ENCODE measurements around the gene TBC1D24. TPM values are rescaled to one million over a fixed set of nuclear protein-coding genes. Genes with fewer than 3 reads are reported as not detected.

The TBC1D24 gene
- total RNA-seq, 1 experiment from 2014 or later = 24.6 TPM

DNA sequence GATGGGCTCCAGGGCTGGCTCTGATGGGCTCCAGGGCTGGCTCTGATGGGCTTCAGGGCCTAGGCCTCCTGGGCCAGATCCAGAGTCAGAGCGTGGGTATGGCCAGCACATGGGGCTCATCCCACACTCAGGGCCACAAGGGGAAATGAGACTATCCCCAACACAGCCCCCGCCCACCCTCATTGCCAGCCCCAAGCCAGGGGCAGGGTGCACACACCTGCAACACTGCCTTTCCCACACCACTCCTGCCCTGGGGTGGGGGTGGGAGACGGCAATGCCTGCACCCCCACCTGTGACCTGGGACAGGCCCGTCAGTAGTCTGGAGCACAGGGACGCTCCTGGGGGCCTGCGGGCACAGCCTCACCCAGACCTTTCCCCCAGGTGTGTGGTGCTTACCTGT is 24.5 kb downstream of the TBC1D24 start:
- Histone ChIP-seq H3K9ac (ENCODE audit: low read length) (no peak overlapping the region), H2AFZ (ENCODE audit: low read depth, low read length, poor library complexity, severe bottlenecking) (no peak overlapping the region), H3K27me3 (ENCODE audit: insufficient read depth, low read length) (no peaks in the 10 kb centered on the region), H3K4me1 (ENCODE audit: control insufficient read depth in 1 of 2, insufficient read depth in 2 of 2, low read length in 2 of 2) (peaks cover 3 to 12% of the 10 kb centered on the region in 2 experiments; a peak in 3 of 4 replicates), H3K79me2 (ENCODE audit: insufficient read depth, low read length) (no peaks in the 10 kb centered on the region), H3K27ac (ENCODE audit: low read depth, low read length) (no peak overlapping the region), H3K36me3 (ENCODE audit: control insufficient read depth in 1 of 2, insufficient read depth in 2 of 2, low read length in 2 of 2) (peaks cover 0 to 4% of the 10 kb centered on the region in 2 experiments; a peak in 1 of 4 replicates), H3K4me2 (ENCODE audit: low read length) (no peak overlapping the region), H4K20me1 (ENCODE audit: insufficient read depth) (no peaks in the 10 kb centered on the region), H3K9me3 (ENCODE audit: control insufficient read depth in 1 of 2, insufficient read depth in 1 of 2, low read depth in 1 of 2, low read length in 2 of 2) (no peaks in the 10 kb centered on the region), H3K4me3 (replicated peaks in 1 of 2; ENCODE audit: low read depth in 1 of 2, low read length in 2 of 2) (no peak overlapping the region), H3K9me2 (ENCODE audit: insufficient read depth) (no peaks in the 10 kb centered on the region)
- CTCF ChIA-PET = interaction anchor here (1.7 kb wide), 1 partner anchor 203 kb away, joined by 4 read pairs; no protein-coding TSS in a partner anchor
- POLR2A ChIA-PET = no interaction called here
- intact Hi-C loops (cut with micrococcal nuclease) = no loop called here
- BruUV-seq (replicated peaks) = no TSS peak
- no peak for ATAC-seq
- TF ChIP-seq, protein P1, sequence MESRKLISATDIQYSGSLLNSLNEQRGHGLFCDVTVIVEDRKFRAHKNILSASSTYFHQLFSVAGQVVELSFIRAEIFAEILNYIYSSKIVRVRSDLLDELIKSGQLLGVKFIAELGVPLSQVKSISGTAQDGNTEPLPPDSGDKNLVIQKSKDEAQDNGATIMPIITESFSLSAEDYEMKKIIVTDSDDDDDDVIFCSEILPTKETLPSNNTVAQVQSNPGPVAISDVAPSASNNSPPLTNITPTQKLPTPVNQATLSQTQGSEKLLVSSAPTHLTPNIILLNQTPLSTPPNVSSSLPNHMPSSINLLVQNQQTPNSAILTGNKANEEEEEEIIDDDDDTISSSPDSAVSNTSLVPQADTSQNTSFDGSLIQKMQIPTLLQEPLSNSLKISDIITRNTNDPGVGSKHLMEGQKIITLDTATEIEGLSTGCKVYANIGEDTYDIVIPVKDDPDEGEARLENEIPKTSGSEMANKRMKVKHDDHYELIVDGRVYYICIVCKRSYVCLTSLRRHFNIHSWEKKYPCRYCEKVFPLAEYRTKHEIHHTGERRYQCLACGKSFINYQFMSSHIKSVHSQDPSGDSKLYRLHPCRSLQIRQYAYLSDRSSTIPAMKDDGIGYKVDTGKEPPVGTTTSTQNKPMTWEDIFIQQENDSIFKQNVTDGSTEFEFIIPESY (IDR thresholded peaks at IDR 0.05; ENCODE audit: extremely low read depth, insufficient replicate concordance, low read length) = no peak
- TF ChIP-seq CEBPB (IDR thresholded peaks at IDR 0.05; ENCODE audit: low read depth) = no peak
- TF ChIP-seq, protein P2, sequence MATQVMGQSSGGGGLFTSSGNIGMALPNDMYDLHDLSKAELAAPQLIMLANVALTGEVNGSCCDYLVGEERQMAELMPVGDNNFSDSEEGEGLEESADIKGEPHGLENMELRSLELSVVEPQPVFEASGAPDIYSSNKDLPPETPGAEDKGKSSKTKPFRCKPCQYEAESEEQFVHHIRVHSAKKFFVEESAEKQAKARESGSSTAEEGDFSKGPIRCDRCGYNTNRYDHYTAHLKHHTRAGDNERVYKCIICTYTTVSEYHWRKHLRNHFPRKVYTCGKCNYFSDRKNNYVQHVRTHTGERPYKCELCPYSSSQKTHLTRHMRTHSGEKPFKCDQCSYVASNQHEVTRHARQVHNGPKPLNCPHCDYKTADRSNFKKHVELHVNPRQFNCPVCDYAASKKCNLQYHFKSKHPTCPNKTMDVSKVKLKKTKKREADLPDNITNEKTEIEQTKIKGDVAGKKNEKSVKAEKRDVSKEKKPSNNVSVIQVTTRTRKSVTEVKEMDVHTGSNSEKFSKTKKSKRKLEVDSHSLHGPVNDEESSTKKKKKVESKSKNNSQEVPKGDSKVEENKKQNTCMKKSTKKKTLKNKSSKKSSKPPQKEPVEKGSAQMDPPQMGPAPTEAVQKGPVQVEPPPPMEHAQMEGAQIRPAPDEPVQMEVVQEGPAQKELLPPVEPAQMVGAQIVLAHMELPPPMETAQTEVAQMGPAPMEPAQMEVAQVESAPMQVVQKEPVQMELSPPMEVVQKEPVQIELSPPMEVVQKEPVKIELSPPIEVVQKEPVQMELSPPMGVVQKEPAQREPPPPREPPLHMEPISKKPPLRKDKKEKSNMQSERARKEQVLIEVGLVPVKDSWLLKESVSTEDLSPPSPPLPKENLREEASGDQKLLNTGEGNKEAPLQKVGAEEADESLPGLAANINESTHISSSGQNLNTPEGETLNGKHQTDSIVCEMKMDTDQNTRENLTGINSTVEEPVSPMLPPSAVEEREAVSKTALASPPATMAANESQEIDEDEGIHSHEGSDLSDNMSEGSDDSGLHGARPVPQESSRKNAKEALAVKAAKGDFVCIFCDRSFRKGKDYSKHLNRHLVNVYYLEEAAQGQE (IDR thresholded peaks at IDR 0.05; ENCODE audit: low read depth) = no peak
- TF ChIP-seq ELF1 (IDR thresholded peaks at IDR 0.05; ENCODE audit: borderline replicate concordance, low read depth) = no peak
- no peak for TF ChIP-seq EZH2 (IDR thresholded peaks at IDR 0.05)
- TF ChIP-seq TCF7L2 (IDR thresholded peaks at IDR 0.05; ENCODE audit: borderline replicate concordance, extremely low read depth, insufficient read depth, insufficient read length) = no peak
- no peak for TF ChIP-seq JUND (IDR thresholded peaks at IDR 0.05)
- no peak for TF ChIP-seq FOSL1 (IDR thresholded peaks at IDR 0.05; ENCODE audit: low read depth)
- no peak for TF ChIP-seq POLR2A (IDR thresholded peaks at IDR 0.05; ENCODE audit: borderline replicate concordance, extremely low read depth, insufficient read depth, insufficient read length)
- TF ChIP-seq, protein P3, sequence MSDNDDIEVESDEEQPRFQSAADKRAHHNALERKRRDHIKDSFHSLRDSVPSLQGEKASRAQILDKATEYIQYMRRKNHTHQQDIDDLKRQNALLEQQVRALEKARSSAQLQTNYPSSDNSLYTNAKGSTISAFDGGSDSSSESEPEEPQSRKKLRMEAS (IDR thresholded peaks at IDR 0.05) = no peak
- TF ChIP-seq, protein P4, sequence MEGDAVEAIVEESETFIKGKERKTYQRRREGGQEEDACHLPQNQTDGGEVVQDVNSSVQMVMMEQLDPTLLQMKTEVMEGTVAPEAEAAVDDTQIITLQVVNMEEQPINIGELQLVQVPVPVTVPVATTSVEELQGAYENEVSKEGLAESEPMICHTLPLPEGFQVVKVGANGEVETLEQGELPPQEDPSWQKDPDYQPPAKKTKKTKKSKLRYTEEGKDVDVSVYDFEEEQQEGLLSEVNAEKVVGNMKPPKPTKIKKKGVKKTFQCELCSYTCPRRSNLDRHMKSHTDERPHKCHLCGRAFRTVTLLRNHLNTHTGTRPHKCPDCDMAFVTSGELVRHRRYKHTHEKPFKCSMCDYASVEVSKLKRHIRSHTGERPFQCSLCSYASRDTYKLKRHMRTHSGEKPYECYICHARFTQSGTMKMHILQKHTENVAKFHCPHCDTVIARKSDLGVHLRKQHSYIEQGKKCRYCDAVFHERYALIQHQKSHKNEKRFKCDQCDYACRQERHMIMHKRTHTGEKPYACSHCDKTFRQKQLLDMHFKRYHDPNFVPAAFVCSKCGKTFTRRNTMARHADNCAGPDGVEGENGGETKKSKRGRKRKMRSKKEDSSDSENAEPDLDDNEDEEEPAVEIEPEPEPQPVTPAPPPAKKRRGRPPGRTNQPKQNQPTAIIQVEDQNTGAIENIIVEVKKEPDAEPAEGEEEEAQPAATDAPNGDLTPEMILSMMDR (IDR thresholded peaks at IDR 0.05 in 2 of 3, conservative IDR thresholded peaks at IDR 0.05 in 1 of 3; ENCODE audit: borderline replicate concordance in 1 of 3, insufficient read depth in 1 of 3, low read depth in 2 of 3, low read length in 2 of 3) = no peak
- no peak for TF ChIP-seq YY1 (IDR thresholded peaks at IDR 0.05; ENCODE audit: extremely low read depth, insufficient replicate concordance, low read depth, low read length)
- no peak for TF ChIP-seq ZFX (IDR thresholded peaks at IDR 0.05)
- TF ChIP-seq SIN3A (IDR thresholded peaks at IDR 0.05; ENCODE audit: low read depth) = no peak
- TF ChIP-seq SRF (IDR thresholded peaks at IDR 0.05; ENCODE audit: low read depth) = no peak
- TF ChIP-seq SP1 (IDR thresholded peaks at IDR 0.05; ENCODE audit: low read depth) = no peak
- no peak for TF ChIP-seq CBX3 (IDR thresholded peaks at IDR 0.05; ENCODE audit: low read depth)
- TF ChIP-seq, protein P5, sequence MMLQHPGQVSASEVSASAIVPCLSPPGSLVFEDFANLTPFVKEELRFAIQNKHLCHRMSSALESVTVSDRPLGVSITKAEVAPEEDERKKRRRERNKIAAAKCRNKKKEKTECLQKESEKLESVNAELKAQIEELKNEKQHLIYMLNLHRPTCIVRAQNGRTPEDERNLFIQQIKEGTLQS (IDR thresholded peaks at IDR 0.05) = no peak
- RAD21 ChIA-PET (ENCODE audit: low non-redundant PET in 1 of 2, low total read pairs in 2 of 2, uncharacterized antibody in 2 of 2, unreplicated experiment in 2 of 2) = no interaction called here
- no peak for DNase-seq (ENCODE audit: low read depth, low spot score)
